Measurements from ENCODE around the gene TIMM50. TPM values are rescaled to one million over a fixed set of nuclear protein-coding genes. Genes with fewer than 3 reads are reported as not detected.

Gene TIMM50
- total and polyA plus RNA-seq, 2 of the 13 experiments (the other 11 are each of a cell fraction or from before 2014, with no cell fraction given) = 91.1 to 92.5 TPM

DNA sequence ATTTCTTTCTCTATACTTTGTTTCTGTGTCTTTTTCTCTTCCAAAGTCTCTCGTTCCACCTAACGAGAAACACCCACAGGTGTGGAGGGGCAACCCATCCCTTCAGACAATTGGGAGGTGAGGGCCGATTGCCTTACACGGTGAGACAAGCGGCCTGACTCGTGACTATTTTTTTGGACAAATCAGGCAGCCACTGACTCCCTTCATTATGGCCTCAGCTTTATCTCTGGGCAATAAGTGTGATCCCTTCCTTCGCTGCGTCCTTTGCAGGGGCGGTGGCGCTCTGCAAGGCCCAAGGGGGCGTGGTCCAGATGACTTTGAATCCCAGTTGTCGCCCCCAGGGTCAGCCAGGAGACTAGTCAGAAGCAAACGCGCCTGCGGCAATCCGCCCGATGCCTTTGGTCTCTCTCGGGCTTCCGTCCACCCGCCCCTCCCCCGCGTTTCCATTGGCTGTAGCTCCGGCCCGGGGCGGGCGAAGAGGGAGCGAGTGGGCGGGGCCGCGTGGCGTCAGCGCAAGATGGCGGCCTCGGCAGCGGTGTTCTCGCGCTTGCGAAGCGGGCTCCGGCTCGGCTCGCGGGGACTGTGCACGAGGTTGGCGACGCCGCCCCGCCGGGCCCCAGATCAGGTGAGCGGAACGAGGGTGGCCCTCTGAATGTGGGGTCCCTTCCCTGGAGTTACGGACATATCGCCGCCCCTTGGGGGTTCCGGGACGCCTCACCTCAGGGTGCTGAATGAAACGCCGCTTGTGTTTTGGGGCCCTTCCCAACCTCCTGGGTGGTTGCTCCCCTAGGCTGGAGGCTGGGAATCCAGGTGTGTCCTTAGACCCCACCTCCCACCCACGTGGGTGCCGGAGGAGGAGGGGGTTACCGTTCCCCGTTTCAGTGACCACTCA, at the start of gene TIMM50 (continued):
- TF ChIP-seq ZFP41 (CRISPR knock-in tag; IDR thresholded peaks at IDR 0.05; ENCODE audit: borderline replicate concordance) (no peak; the same call in 1 of the 2 replicates), TBL1XR1 (IDR thresholded peaks at IDR 0.05; ENCODE audit: borderline replicate concordance, low read length, partially characterized antibody) (no peak), ZSCAN30 (CRISPR knock-in tag; IDR thresholded peaks at IDR 0.05) (no peak), ZNF550 (CRISPR knock-in tag; IDR thresholded peaks at IDR 0.05; ENCODE audit: borderline replicate concordance) (no peak), ARID2 (CRISPR knock-in tag; IDR thresholded peaks at IDR 0.05; ENCODE audit: borderline replicate concordance) (no peak), AGO1 (IDR thresholded peaks at IDR 0.05; ENCODE audit: low read depth, low read length, poor library complexity, severe bottlenecking) (no peak), HOXA5 (CRISPR knock-in tag; IDR thresholded peaks at IDR 0.05) (peak; percentile 65), ZNF724P (CRISPR knock-in tag; IDR thresholded peaks at IDR 0.05; ENCODE audit: borderline replicate concordance) (peak; percentile 83; the same call in 1 of the 2 replicates), MTA3 (CRISPR knock-in tag; IDR thresholded peaks at IDR 0.05) (no peak), GABPB1 (CRISPR knock-in tag; IDR thresholded peaks at IDR 0.05) (peak; percentile 91), NCOA1 (CRISPR knock-in tag; IDR thresholded peaks at IDR 0.05) (peak; percentile 86; the same call in 1 of the 2 replicates), SPEN (CRISPR knock-in tag; IDR thresholded peaks at IDR 0.05; ENCODE audit: low read depth) (peak; percentile 74; the same call in 1 of the 2 replicates), NBN (conservative IDR thresholded peaks at IDR 0.05) (no peak), RAD21 (CRISPR knock-in tag; IDR thresholded peaks at IDR 0.05) (peak; percentile 31; the same call in 1 of the 2 replicates), MZF1 (CRISPR knock-in tag; IDR thresholded peaks at IDR 0.05; ENCODE audit: borderline replicate concordance) (no peak), ZNF160 (CRISPR knock-in tag; IDR thresholded peaks at IDR 0.05) (no peak)
- TF ChIP-seq, protein P1, sequence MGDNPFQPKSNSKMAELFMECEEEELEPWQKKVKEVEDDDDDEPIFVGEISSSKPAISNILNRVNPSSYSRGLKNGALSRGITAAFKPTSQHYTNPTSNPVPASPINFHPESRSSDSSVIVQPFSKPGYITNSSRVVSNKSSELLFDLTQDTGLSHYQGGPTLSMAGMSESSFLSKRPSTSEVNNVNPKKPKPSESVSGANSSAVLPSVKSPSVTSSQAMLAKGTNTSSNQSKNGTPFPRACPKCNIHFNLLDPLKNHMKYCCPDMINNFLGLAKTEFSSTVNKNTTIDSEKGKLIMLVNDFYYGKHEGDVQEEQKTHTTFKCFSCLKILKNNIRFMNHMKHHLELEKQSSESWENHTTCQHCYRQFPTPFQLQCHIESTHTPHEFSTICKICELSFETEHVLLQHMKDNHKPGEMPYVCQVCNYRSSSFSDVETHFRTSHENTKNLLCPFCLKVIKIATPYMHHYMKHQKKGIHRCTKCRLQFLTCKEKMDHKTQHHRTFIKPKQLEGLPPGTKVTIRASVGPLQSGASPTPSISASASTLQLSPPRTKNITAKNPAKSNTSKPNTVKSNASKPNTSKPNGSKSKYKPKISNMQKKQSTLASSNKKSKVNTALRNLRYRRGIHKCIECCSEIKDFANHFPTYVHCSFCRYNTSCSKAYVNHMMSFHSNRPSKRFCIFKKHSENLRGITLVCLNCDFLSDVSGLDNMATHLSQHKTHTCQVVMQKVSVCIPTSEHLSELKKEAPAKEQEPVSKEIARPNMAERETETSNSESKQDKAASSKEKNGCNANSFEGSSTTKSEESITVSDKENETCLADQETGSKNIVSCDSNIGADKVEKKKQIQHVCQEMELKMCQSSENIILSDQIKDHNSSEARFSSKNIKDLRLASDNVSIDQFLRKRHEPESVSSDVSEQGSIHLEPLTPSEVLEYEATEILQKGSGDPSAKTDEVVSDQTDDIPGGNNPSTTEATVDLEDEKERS (CRISPR knock-in tag; IDR thresholded peaks at IDR 0.05) = no peak; the same call in 1 of the 2 replicates
- TF ChIP-seq, protein P2, sequence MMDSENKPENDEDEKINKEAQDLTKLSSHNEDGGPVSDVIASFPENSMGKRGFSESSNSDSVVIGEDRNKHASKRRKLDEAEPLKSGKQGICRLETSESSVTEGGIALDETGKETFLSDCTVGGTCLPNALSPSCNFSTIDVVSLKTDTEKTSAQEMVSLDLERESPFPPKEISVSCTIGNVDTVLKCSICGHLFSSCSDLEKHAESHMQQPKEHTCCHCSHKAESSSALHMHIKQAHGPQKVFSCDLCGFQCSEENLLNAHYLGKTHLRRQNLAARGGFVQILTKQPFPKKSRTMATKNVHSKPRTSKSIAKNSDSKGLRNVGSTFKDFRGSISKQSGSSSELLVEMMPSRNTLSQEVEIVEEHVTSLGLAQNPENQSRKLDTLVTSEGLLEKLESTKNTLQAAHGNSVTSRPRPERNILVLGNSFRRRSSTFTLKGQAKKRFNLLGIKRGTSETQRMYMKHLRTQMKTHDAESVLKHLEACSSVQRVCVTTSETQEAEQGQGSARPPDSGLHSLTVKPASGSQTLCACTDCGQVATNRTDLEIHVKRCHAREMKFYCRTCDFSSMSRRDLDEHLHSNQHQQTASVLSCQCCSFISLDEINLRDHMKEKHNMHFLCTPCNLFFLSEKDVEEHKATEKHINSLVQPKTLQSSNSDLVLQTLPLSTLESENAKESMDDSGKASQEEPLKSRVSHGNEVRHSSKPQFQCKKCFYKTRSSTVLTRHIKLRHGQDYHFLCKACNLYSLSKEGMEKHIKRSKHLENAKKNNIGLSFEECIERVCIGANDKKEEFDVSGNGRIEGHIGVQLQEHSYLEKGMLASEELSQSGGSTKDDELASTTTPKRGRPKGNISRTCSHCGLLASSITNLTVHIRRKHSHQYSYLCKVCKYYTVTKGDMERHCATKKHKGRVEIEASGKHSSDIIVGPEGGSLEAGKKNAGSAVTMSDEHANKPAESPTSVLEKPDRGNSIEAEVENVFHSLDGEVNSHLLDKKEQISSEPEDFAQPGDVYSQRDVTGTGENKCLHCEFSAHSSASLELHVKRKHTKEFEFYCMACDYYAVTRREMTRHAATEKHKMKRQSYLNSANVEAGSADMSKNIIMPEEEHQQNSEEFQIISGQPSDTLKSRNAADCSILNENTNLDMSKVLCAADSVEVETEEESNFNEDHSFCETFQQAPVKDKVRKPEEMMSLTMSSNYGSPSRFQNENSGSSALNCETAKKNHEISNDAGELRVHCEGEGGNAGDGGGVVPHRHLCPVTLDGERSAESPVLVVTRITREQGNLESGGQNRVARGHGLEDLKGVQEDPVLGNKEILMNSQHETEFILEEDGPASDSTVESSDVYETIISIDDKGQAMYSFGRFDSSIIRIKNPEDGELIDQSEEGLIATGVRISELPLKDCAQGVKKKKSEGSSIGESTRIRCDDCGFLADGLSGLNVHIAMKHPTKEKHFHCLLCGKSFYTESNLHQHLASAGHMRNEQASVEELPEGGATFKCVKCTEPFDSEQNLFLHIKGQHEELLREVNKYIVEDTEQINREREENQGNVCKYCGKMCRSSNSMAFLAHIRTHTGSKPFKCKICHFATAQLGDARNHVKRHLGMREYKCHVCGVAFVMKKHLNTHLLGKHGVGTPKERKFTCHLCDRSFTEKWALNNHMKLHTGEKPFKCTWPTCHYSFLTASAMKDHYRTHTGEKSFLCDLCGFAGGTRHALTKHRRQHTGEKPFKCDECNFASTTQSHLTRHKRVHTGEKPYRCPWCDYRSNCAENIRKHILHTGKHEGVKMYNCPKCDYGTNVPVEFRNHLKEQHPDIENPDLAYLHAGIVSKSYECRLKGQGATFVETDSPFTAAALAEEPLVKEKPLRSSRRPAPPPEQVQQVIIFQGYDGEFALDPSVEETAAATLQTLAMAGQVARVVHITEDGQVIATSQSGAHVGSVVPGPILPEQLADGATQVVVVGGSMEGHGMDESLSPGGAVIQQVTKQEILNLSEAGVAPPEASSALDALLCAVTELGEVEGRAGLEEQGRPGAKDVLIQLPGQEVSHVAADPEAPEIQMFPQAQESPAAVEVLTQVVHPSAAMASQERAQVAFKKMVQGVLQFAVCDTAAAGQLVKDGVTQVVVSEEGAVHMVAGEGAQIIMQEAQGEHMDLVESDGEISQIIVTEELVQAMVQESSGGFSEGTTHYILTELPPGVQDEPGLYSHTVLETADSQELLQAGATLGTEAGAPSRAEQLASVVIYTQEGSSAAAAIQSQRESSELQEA (CRISPR knock-in tag; IDR thresholded peaks at IDR 0.05; ENCODE audit: not compliant biosample characterization) = peak; percentile 63

All from HepG2 (cell line).